PC-9 (cell line): Measurements from ENCODE around the gene SERP1.

ENCODE experiments used
- CTCF ChIP-seq: fragments of 200-600 bp; sonication (generic); conservative IDR thresholded peaks from 2 replicates; pipeline ENCODE4 v1.6.1; 2017; ENCODE audit warnings: mixed run types, antibody characterized with exemption, mild to moderate bottlenecking, moderate library complexity
- EZH2 ChIP-seq: fragments of 200-600 bp; sonication (generic); IDR thresholded peaks from 2 replicates; pipeline ENCODE4 v1.8.0; 2017; ENCODE audit warnings: antibody characterized with exemption, low read depth

- TF ChIP-seq CTCF (no peak), EZH2 (no peak)
Observed at GRCh38 chr3:150520408-150520807, 25.9 kb downstream of the SERP1 start.
